GM19193 (cell line): ENCODE measurements around the gene MAP1LC3B2.

Source experiments
- POLR2A ChIP-seq: IDR thresholded peaks from 4 replicates; pipeline ENCODE4 v1.6.1; 2011; ENCODE audit not compliant: insufficient read depth, insufficient read length; ENCODE audit errors: extremely low read depth

Gene MAP1LC3B2

DNA sequence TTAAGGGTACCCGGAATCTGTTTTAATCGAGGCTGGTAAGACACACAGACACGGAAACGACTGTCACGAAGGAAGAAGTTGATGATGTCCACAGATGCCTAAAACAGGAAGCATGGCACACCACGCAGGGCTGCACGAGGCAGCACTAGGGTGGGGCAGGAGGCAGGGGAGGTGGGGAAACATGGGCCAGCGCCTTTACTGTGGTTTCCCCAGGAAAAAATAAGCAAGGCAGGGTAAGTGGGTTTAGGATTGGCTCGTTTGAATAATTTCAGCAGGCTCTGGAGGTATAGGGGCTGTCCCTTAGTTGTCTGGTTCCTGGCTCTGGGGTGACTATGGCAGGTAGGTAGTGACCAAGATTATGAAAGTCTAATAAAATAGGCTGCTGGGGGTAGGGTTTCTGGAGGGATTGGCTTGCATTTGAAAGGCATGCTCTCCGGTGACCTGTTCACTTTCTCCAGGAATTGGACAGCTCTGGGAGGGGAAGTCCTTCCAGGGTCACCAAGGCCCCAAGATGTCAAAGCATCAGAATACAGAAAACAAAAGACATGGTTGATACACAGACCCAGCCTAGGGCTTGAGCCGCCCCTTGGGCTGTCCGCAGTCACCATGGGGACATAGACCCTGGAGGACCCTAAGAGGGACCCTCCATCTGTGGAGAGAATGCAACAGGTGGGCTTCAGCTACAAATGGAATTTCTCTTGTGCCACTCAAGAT, 35.3 kb downstream of the MAP1LC3B2 start:
- TF ChIP-seq POLR2A, result no peak

DNA sequence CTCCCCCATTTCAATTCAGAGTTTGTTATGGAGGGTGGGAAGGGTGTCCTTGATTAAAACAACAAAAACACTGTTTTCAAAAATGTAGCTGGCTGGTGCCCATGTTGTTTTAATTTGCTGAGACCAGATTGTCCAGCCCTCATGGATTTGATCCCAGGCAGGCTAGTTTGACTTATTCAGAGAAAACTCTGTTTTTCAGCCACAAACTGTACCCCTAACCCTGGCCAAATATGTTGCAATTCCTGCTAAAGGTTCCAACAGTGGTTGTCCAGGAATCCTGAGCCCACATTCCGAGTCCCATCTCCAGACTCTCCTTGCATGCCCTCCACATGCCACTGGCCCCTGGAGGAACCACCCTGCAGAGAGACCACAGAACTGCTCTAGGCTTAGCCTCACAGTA, 36.0 kb downstream of the MAP1LC3B2 start:
- TF ChIP-seq POLR2A, result no peak

DNA sequence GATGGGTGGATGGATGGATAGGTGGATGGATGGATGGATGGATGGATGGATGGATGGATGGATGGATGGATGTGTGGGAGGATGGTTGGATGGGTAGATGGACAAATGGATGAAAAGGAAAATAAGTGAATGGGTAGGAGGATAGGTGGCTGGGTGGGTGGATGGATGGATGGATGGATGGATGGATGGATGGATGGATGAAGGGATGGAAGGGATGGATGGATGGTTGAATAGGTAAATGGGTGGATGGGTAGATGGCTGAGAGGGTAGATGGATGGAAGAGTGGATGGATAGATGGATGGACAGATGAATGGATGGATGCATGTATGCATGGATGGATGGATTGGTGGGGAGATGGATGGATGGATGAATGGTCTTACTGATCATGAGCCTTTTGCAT, 36.5 kb downstream of the MAP1LC3B2 start:
- TF ChIP-seq POLR2A, result no peak

DNA sequence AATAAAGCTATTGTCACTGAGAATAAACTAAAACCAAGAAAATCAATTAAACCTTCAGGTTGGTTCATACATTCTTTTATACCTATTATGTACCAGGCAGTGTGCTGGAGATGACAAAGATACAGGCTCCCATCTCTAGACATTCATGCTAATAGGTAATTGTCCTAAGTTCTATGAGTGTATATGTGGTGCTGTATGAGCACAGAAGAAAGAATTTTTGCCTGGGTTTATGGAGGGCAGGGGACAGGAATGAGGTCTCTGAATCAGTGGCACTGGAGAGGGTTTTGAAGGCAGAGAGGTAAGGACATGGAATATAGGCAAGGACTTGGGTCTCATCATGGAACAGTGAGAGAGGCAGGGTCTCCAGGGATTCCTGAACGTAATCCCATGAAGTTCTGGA, 38.7 kb downstream of the MAP1LC3B2 start:
- no peak for TF ChIP-seq POLR2A

DNA sequence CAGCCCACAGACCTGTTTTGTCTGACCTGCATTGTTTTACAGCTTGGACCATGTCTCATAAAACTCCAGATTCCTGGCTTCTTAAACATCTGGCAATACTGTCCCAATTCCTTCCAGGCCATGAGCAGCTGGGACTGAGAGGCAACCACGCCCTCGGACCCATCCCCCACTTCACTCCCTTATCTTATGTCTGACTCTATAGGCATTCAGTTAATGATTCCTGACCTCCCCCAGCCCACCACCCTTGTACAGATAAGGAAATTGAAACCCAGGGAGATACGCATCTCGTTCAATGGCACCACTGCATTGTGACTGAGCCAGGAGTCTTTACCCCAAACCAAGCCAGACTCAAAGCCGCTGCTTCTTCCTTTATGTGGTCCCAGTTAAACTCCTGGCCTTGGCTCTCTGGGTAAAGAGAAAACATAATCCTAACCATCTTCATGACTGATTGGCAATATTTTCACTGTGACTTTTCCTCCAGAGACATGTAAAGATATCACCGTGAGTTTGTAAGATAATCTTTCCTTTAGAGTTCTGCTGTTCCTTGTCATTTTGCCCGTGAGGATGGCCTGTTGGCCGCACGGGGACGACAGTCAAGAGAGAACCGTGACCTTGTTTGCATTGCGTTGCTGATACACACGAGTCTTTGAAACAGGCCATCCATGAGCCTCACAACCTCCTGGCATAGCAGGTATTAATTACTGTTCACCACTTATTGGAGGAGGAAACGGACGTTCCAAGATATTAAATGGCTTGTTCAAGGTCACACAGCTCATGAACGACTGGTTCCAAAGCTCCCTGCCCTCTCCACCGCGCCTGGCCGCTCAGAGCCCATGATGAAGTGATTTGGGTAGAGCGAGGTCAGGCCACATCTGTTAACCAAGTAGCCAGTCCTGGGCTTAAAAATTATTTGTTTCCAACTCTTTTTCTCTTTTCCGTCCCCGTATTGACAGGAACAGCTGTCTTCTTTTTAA, 39.4 kb downstream of the MAP1LC3B2 start:
- TF ChIP-seq POLR2A, result no peak

DNA sequence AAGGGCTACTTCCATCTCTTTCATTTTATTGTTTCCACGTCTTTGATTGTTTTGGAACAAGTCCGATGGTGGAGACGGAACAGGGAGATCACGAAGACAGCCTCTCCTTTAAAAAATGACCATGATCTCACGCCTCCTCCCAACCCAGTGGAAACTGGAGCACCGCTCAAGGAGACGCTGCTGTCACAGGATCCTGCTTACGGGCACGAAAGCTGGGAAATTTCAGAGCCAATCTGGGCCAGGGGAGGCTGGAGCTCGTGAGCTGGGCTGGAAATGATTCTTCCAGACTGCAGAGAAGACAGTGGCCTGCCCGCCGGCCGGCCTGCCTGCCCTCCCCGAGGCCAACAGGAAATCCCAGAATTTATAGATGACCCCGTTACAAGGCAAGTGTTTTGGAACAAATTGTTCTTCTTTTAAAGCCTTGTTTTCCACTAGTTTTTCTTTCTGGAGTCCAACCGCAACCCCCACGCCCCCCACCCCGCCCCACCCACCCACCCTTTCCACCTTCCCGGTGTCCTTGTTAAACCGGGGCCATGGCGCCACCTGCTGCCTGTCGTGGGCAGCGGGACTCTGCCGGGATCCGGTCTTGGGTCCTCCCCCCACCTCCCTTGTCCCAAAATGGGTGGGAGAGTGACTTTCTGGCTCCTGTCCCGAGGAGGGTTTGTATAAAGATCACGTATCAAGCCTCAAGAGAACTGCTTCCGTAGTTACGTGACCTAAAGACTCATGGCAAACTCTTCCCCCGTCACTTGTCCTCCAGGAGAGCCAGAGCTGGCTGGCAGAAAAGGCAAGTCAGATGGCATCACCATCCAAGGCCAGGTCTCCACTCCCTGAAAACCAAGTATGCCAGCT, 40.3 kb downstream of the MAP1LC3B2 start:
- TF ChIP-seq POLR2A, result no peak

DNA sequence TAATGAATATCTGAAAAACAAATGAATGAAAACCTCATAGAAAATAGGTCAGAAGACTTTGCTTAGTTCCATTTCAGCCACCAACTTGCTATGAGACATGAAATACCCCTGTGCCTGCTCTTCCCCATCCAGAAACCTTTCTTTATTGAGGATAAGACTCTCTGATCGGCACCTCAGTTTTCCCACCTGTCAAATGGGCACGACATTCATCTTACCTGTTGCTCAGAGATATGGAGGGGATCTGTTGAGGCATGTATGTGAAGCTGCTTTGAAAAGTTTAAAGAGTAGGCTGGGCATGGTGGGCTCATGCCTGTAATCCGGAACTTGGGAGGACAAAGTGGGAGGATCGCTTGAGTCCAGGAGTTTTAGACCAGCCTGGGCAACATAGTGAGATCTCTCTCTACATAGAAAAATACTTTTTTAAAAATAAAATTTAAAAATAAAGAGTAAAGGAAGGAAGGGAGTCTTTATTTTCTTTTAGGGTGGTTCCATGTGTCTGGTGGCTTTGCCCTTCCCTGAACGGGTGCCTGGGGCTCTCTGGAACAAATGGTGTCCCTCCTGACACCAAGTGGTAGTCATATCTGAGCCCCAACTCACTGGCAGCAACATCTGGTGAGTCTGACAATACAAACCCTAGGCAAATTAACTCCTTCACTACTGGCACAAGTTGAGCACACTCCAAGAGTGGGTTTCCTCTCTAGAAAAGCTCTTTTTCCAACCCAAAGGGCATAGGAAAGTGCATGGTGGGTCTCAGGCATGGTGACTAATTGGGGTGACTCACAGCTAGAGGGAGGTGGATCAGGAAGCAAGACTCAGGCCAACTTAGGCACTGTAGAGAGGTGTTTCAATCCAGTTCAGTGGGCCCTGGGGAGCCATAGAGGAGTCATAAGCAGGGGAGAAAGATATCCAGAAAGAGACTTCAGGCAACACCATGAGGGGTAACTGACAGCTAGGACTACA, 42.1 kb downstream of the MAP1LC3B2 start:
- TF ChIP-seq POLR2A, result no peak

DNA sequence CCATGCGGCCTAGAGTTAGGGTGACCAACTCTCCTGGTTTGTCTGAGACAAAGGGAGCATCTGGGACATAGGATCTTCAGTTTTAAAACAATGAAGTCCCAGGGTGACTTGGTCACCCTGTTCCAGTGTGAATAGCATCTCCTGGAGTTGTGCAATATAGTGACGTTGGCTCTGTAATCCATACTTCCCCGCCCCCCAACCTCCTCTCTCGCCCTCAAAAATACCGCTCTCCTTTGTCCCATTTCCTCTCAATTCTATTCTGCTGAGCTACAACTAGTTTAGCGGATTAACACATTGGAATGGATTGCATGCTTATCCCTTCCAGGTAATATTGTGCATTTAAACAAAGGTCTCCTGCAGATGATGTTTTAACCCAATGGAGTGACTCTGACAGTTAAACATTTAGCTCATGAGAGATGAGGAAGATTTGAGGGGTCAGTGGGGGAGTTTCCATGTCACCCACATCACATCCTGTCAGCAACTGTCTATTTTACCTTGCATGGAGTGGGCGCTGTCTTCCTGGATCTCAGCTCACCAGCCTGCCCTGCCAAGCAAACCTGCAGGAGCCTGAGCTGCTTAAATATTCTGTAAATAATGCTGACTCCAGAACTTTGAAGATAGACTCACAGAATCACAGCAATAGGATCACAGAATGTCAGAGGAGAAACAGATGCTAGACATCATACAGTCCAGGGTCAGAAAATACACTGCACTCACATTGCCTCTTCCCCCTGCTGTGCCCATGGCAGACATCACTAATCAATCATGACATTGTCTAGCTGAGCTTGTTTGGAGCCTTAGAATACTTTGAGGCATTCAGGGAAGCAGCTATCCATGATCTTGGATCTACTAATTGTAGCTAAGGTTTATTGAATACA, 43.0 kb downstream of the MAP1LC3B2 start:
- no peak for TF ChIP-seq POLR2A

DNA sequence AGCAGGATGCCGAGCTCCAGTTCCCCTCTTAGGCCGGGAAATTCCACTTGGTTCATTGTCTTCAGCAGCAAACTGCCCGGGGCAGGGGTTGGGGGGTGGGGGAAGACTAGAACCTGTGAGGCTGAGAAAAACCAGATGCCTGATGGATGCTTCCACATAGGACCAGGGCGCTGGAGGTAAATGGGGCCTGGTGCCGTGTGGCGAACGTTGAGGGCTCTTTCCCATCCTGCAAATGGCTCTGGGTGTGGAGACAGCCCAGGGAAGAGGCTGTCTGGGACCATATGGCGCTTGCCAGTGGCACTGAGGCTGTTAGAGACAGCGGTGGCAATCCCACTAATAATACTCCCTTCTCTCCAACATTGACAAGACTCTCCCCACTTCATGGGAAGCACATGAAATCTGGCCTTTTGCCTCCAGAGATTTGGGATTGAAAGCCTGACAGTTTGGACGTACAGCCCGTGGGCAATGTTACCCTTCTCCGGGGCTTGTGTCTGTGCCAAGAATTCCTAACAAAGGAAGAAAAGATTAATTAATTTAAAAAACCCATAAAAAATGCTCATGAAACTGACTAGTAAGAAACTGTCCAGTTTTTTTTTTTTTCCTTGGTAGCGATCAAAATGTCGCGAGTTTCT, 44.5 kb downstream of the MAP1LC3B2 start:
- no peak for TF ChIP-seq POLR2A

DNA sequence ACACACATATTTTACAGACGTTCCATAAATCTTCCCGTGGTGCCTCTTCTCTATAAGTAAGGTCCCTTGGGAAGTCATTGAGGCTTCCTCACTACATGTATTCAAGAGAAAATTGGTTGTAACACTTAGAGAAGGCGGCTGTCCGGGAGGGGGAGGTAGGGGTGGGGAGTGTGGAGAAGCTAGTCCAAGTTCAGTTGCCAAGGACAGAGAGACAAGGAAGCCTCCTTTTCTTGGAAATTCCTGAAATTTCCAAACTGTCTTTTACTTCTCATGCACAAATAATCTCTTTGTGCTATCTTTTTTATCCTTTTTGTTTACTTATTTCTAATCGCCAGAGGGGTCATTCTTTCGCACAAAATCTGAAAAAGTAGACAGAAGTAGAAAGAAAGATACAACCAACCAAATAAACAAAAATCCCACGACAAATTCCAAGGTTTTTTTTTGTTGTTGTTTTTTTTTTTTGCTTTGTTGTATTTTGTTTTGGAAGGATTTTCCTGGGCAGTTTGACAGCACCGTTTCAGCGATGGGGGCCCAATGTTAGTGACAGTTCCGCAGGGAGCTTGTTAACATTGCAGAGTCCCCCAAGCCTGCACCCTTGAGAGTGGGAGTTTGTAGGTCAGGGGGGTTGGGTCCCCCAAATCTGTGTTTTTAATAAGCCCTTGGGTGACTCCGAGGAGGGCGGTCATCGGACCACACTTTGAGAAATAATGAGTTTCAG, 45.2 kb downstream of the MAP1LC3B2 start:
- no peak for TF ChIP-seq POLR2A

DNA sequence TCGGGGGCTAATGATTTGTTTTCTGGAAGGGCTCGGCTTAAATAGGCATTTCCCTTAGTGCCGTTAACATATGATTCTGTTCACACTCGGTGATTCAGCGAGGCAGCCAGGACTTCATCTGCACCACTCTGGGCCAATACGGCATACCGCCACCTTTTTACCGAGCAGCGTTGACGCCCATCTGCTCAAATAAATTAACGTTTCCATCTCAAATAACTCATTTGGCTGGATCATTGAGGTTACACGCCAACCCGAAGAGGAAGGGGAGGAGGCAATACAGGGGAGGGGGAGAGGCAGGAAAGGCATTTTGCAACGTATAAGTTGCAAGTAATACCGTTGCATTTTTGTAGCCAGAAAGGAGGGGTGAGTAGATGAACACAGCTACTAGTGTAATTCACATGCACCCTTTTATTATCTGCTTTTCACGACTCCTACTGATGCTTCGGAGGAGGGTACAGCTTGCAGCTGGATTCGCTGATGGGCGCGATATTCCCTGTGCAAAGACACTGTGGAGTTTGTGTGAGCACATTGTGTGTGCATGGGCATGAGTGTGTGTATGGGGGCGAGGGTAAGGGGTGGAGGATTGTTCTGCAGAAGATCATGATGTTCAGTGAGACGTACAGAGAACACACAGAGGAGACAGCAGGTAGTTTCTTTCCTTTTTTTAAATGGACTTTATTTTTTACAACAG, 45.9 kb downstream of the MAP1LC3B2 start:
- TF ChIP-seq POLR2A, result no peak
